Smooth muscle cell of the brain vasculature (primary cell): ENCODE results near the gene ZNF853.

Source experiments
- DNase-seq: peaks from one replicate; pipeline ENCODE4 v3.0.0-alpha.2; 2012; ENCODE audit warnings: low read depth, low spot score

The ZNF853 gene

GRCh38 chr7:6636741-6637543 lies 21.5 kb downstream of the ZNF853 start, which contains the start of gene ZNF316:
Gene ZNF316 (plus strand): TSS chr7:6637318. CDS start chr7:6642410, 5,092 bp downstream.
- no peak for DNase-seq

- no peak for DNase-seq
Observed at GRCh38 chr7:6637544-6638229, 22.3 kb downstream of the ZNF853 start.

- DNase-seq = no peak
Observed at GRCh38 chr7:6639032-6639431, 23.6 kb downstream of the ZNF853 start.

- DNase-seq = no peak
Observed at GRCh38 chr7:6639627-6640026, 24.2 kb downstream of the ZNF853 start.

GRCh38 chr7:6640246-6640721 lies 24.9 kb downstream of the ZNF853 start:
- DNase-seq = no peak

GRCh38 chr7:6641305-6642035 lies 26.1 kb downstream of the ZNF853 start:
- DNase-seq = no peak

GRCh38 chr7:6642239-6642839 lies 26.9 kb downstream of the ZNF853 start:
- DNase-seq = no peak

- DNase-seq = no peak
Observed at GRCh38 chr7:6642861-6643640, 27.6 kb downstream of the ZNF853 start.

GRCh38 chr7:6643915-6644625 lies 28.7 kb downstream of the ZNF853 start:
- DNase-seq = no peak

- no peak for DNase-seq
Observed at GRCh38 chr7:6644728-6645127, 29.3 kb downstream of the ZNF853 start.

GRCh38 chr7:6646465-6646864 lies 31.1 kb downstream of the ZNF853 start:
- no peak for DNase-seq

- no peak for DNase-seq
Observed at GRCh38 chr7:6647080-6647479, 31.7 kb downstream of the ZNF853 start.

GRCh38 chr7:6647541-6647940 lies 32.1 kb downstream of the ZNF853 start:
- no peak for DNase-seq

- no peak for DNase-seq
Observed at GRCh38 chr7:6648066-6648814, 32.8 kb downstream of the ZNF853 start.

GRCh38 chr7:6648815-6649104 lies 33.4 kb downstream of the ZNF853 start:
- DNase-seq = no peak

- DNase-seq = no peak
Observed at GRCh38 chr7:6649241-6649961, 34.0 kb downstream of the ZNF853 start.

GRCh38 chr7:6650086-6650485 lies 34.7 kb downstream of the ZNF853 start:
- no peak for DNase-seq

- no peak for DNase-seq
Observed at GRCh38 chr7:6650521-6651011, 35.2 kb downstream of the ZNF853 start.

GRCh38 chr7:6651851-6652445 lies 36.5 kb downstream of the ZNF853 start:
- DNase-seq = no peak
